HepG2 (cell line): ENCODE data around the gene BIVM. TPM values are rescaled to one million over a fixed set of nuclear protein-coding genes. Genes with fewer than 3 reads are reported as not detected.

Experiments
- GLI4 ChIP-seq: sonication (generic); formaldehyde crosslinking; IDR thresholded peaks from 2 replicates; pipeline ENCODE4 v1.5.1; 2020; ENCODE audit warnings: missing genetic modification reagents, mild to moderate bottlenecking, moderate library complexity, borderline replicate concordance
- MYNN ChIP-seq: sonication (generic); formaldehyde crosslinking; IDR thresholded peaks from 2 replicates; pipeline ENCODE4 v1.4.0; 2020; ENCODE audit warnings: mild to moderate bottlenecking, low read depth, missing genetic modification reagents
- SIX1 ChIP-seq: sonication (generic); formaldehyde crosslinking; IDR thresholded peaks from 2 replicates; pipeline ENCODE4 v1.4.0; 2020; ENCODE audit warnings: missing genetic modification reagents, borderline replicate concordance
- ZNF546 ChIP-seq: sonication (generic); formaldehyde crosslinking; conservative IDR thresholded peaks from 2 replicates; pipeline ENCODE4 v1.8.1; 2023; ENCODE audit warnings: mild to moderate bottlenecking, missing genetic modification reagents
- ZSCAN30 ChIP-seq: sonication (generic); formaldehyde crosslinking; IDR thresholded peaks from 2 replicates; pipeline ENCODE4 v1.5.0; 2020; ENCODE audit warnings: mild to moderate bottlenecking, missing genetic modification reagents
- polyA plus RNA-seq, 8 experiments: library from polyadenylated mRNA; depleted of rRNA in 3 of 8; stranded (reverse) in 7 of 8; unstranded in 1 of 8; fragments of >200 nt; fragmentation: Illumina TruSeq in 4 of 8; extraction: Trizol in 4 of 8; gene quantifications; 2 replicates each; pipeline versions ENCODE4 v1.2.1 to v1.2.3, GENCODE V29; 2011 to 2016; ENCODE audit warnings: low read depth in 4 of 8, missing spikeins in 1 of 8, mixed read lengths in 1 of 8; ENCODE audit not compliant: insufficient read depth in 1 of 8
- total RNA-seq, 5 experiments: library from RNA; depleted of rRNA; stranded (reverse); fragments of >200 nt; fragmentation: Illumina TruSeq; extraction: Trizol; gene quantifications; 2 replicates each; pipeline ENCODE4 v1.2.3, GENCODE V29; 2016; ENCODE audit warnings: low read depth in 1 of 5
- TF ChIP-seq, protein P1 (sequence below): sonication (generic); formaldehyde crosslinking; IDR thresholded peaks from 2 replicates; pipeline ENCODE4 v1.4.0; 2020; ENCODE audit warnings: missing genetic modification reagents
- TF ChIP-seq, protein P2 (sequence below): sonication (generic); formaldehyde crosslinking; IDR thresholded peaks from 2 replicates; pipeline ENCODE4 v1.5.0; 2020; ENCODE audit warnings: missing genetic modification reagents
- TF ChIP-seq, protein P3 (sequence below): sonication (generic); formaldehyde crosslinking; IDR thresholded peaks from 2 replicates; pipeline ENCODE4 v1.4.0; 2020; ENCODE audit warnings: missing genetic modification reagents, borderline replicate concordance
- TF ChIP-seq, protein P4 (sequence below), 2 experiments: fragments of 450-650 bp in 1 of 2; sonication (generic) in 1 of 2; formaldehyde crosslinking; IDR thresholded peaks; 2 replicates each; pipeline versions ENCODE4 v1.5.0 to v1.8.0; 2020 to 2022; ENCODE audit warnings: mild to moderate bottlenecking in 1 of 2, missing genetic modification reagents in 1 of 2
- TF ChIP-seq, protein P5 (sequence below): sonication (generic); formaldehyde crosslinking; IDR thresholded peaks from 2 replicates; pipeline ENCODE4 v1.8.0; 2022; ENCODE audit warnings: mild to moderate bottlenecking, missing genetic modification reagents, moderate library complexity
- TF ChIP-seq, protein P6 (sequence below): sonication (generic); formaldehyde crosslinking; IDR thresholded peaks from 2 replicates; pipeline ENCODE4 v1.5.0; 2020; ENCODE audit warnings: missing genetic modification reagents
- TF ChIP-seq, protein P7 (sequence below): sonication (generic); formaldehyde crosslinking; IDR thresholded peaks from 2 replicates; pipeline ENCODE4 v1.5.0; 2020; ENCODE audit warnings: missing genetic modification reagents, mild to moderate bottlenecking, borderline replicate concordance
- TF ChIP-seq, protein P8 (sequence below): sonication (generic); formaldehyde crosslinking; IDR thresholded peaks from 2 replicates; pipeline ENCODE4 v1.8.0; 2022; ENCODE audit warnings: mild to moderate bottlenecking, missing genetic modification reagents, borderline replicate concordance
- TF ChIP-seq, protein P9 (sequence below): sonication (generic); formaldehyde crosslinking; IDR thresholded peaks from 2 replicates; pipeline ENCODE4 v1.5.0; 2020; ENCODE audit warnings: missing genetic modification reagents

The BIVM gene
- total and polyA plus RNA-seq, 2 of the 13 experiments (the other 11 are each of a cell fraction or from before 2014, with no cell fraction given) = 10.4 to 15.8 TPM

DNA sequence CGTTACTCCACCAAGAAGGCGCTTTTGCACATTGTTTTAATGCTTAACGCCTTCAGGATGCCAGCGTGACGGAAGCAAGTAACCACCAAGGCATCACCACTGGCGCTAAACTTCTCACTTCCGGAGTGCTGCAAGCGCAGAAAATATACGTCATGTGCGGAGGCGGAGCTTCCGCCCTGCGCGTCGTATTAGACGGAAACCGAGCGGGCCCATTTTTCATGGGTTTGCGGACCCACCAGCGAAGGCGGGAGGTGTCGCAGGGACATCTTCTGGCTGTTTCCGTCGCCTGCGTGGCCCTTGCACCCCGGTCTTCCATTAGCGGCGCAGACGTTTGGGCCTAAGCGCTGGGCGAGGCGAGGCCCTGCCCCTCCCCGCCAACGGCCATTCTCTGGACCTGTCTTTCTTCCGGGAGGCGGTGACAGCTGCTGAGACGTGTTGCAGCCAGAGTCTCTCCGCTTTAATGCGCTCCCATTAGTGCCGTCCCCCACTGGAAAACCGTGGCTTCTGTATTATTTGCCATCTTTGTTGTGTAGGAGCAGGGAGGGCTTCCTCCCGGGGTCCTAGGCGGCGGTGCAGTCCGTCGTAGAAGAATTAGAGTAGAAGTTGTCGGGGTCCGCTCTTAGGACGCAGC is 46.8 kb downstream of the BIVM start, which contains the start of gene ERCC5 (continued):
- TF ChIP-seq, protein P1, sequence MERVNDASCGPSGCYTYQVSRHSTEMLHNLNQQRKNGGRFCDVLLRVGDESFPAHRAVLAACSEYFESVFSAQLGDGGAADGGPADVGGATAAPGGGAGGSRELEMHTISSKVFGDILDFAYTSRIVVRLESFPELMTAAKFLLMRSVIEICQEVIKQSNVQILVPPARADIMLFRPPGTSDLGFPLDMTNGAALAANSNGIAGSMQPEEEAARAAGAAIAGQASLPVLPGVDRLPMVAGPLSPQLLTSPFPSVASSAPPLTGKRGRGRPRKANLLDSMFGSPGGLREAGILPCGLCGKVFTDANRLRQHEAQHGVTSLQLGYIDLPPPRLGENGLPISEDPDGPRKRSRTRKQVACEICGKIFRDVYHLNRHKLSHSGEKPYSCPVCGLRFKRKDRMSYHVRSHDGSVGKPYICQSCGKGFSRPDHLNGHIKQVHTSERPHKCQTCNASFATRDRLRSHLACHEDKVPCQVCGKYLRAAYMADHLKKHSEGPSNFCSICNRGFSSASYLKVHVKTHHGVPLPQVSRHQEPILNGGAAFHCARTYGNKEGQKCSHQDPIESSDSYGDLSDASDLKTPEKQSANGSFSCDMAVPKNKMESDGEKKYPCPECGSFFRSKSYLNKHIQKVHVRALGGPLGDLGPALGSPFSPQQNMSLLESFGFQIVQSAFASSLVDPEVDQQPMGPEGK (CRISPR knock-in tag) = peak; percentile 85
- TF ChIP-seq, protein P2, sequence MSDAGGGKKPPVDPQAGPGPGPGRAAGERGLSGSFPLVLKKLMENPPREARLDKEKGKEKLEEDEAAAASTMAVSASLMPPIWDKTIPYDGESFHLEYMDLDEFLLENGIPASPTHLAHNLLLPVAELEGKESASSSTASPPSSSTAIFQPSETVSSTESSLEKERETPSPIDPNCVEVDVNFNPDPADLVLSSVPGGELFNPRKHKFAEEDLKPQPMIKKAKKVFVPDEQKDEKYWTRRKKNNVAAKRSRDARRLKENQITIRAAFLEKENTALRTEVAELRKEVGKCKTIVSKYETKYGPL (CRISPR knock-in tag) = no peak
- TF ChIP-seq, protein P3, sequence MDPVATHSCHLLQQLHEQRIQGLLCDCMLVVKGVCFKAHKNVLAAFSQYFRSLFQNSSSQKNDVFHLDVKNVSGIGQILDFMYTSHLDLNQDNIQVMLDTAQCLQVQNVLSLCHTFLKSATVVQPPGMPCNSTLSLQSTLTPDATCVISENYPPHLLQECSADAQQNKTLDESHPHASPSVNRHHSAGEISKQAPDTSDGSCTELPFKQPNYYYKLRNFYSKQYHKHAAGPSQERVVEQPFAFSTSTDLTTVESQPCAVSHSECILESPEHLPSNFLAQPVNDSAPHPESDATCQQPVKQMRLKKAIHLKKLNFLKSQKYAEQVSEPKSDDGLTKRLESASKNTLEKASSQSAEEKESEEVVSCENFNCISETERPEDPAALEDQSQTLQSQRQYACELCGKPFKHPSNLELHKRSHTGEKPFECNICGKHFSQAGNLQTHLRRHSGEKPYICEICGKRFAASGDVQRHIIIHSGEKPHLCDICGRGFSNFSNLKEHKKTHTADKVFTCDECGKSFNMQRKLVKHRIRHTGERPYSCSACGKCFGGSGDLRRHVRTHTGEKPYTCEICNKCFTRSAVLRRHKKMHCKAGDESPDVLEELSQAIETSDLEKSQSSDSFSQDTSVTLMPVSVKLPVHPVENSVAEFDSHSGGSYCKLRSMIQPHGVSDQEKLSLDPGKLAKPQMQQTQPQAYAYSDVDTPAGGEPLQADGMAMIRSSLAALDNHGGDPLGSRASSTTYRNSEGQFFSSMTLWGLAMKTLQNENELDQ (CRISPR knock-in tag) = 0 out of 2 replicates have a peak, but pooled peaks have one; percentile 20
- TF ChIP-seq SIX1 (CRISPR knock-in tag) (0 out of 2 replicates have a peak, but pooled peaks have one; percentile 34), MYNN (CRISPR knock-in tag) (no peak), ZNF546 (no peak; the same call in 1 of the 2 replicates), ZSCAN30 (CRISPR knock-in tag) (no peak), GLI4 (CRISPR knock-in tag) (no peak)
- TF ChIP-seq, protein P4, sequence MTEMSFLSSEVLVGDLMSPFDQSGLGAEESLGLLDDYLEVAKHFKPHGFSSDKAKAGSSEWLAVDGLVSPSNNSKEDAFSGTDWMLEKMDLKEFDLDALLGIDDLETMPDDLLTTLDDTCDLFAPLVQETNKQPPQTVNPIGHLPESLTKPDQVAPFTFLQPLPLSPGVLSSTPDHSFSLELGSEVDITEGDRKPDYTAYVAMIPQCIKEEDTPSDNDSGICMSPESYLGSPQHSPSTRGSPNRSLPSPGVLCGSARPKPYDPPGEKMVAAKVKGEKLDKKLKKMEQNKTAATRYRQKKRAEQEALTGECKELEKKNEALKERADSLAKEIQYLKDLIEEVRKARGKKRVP (CRISPR knock-in tag; IDR thresholded peaks at IDR 0.05) = peak in 1 of 2 experiments; percentile 61; a peak in 2 of 4 replicates
- TF ChIP-seq, protein P5, sequence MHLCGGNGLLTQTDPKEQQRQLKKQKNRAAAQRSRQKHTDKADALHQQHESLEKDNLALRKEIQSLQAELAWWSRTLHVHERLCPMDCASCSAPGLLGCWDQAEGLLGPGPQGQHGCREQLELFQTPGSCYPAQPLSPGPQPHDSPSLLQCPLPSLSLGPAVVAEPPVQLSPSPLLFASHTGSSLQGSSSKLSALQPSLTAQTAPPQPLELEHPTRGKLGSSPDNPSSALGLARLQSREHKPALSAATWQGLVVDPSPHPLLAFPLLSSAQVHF (CRISPR knock-in tag) = no peak
- TF ChIP-seq, protein P6, sequence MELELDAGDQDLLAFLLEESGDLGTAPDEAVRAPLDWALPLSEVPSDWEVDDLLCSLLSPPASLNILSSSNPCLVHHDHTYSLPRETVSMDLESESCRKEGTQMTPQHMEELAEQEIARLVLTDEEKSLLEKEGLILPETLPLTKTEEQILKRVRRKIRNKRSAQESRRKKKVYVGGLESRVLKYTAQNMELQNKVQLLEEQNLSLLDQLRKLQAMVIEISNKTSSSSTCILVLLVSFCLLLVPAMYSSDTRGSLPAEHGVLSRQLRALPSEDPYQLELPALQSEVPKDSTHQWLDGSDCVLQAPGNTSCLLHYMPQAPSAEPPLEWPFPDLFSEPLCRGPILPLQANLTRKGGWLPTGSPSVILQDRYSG = no peak
- TF ChIP-seq, protein P7, sequence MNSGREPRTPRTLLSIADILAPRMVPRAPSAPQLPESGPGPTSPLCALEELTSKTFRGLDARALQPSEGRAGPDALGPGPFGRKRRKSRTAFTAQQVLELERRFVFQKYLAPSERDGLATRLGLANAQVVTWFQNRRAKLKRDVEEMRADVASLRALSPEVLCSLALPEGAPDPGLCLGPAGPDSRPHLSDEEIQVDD (CRISPR knock-in tag) = peak; percentile 40; the same call in 1 of the 2 replicates
- TF ChIP-seq, protein P8, sequence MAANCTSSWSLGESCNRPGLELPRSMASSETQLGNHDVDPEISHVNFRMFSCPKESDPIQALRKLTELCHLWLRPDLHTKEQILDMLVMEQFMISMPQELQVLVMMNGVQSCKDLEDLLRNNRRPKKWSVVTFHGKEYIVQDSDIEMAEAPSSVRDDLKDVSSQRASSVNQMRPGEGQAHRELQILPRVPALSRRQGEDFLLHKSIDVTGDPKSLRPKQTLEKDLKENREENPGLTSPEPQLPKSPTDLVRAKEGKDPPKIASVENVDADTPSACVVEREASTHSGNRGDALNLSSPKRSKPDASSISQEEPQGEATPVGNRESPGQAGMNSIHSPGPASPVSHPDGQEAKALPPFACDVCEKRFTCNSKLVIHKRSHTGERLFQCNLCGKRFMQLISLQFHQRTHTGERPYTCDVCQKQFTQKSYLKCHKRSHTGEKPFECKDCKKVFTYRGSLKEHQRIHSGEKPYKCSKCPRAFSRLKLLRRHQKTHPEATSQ (CRISPR knock-in tag) = peak; percentile 83; the same call in 1 of the 2 replicates
- TF ChIP-seq, protein P9, sequence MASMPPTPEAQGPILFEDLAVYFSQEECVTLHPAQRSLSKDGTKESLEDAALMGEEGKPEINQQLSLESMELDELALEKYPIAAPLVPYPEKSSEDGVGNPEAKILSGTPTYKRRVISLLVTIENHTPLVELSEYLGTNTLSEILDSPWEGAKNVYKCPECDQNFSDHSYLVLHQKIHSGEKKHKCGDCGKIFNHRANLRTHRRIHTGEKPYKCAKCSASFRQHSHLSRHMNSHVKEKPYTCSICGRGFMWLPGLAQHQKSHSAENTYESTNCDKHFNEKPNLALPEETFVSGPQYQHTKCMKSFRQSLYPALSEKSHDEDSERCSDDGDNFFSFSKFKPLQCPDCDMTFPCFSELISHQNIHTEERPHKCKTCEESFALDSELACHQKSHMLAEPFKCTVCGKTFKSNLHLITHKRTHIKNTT = no peak
